GM21390 (cell line): ENCODE measurements around the gene FAM120AOS.
"Not testable (repeated sequence)": the region's sequence is repeated elsewhere in the genome, so short reads cannot be mapped to it uniquely, and the experiment has no call there.

Source experiments
- ATAC-seq: cut with Tn5 transposase; IDR thresholded peaks from one replicate; pipeline ENCODE4 v1.9.1; 2021; ENCODE audit not compliant: unreplicated experiment

The FAM120AOS gene

GRCh38 chr9:93440896-93441580 lies 12.3 kb downstream of the FAM120AOS start:
- no peak for ATAC-seq

DNA sequence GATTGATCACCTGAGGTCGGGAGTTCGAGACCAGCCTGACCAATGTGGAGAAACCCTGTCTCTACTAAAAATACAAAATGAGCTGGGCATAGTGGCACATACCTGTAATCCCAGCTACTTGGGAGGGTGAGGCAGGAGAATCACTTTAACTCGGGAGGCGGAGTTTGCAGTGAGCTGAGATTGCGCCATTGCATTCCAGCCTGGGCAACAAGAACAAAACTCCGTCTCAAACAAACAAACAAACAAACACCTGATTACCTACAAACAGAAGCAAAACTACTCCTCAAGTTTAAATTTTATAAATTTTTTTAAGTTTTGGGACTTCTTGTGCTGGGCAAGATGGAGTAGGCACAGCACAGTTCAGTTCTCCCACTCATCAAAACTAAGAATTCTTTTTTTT lies 14.1 kb downstream of the FAM120AOS start:
- ATAC-seq: not testable (repeated sequence)

DNA sequence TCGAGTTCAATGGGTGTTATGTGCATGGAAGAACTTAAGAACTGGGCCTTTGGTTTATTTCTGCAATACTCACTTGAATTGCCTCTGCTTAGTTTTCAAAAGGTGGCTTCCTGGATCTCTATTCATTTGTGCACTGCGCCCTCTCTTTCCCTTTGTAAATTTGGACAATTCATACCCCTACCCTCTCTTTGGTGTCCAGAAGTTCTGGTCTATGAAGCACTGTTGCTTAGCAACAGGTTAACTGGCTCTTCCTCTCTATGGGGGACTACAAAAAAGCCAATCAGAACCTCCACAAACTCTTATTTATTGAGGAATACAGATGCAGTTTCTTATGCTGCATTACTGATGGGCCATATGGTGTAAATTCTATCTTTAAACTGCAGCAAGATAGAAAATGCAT lies 15.4 kb downstream of the FAM120AOS start:
- ATAC-seq: no peak

GRCh38 chr9:93436655-93437407 lies 16.6 kb downstream of the FAM120AOS start:
- ATAC-seq: no peak

- no peak for ATAC-seq
These were observed 17.2 kb downstream of the FAM120AOS start for GRCh38 chr9:93436218-93436617.

DNA sequence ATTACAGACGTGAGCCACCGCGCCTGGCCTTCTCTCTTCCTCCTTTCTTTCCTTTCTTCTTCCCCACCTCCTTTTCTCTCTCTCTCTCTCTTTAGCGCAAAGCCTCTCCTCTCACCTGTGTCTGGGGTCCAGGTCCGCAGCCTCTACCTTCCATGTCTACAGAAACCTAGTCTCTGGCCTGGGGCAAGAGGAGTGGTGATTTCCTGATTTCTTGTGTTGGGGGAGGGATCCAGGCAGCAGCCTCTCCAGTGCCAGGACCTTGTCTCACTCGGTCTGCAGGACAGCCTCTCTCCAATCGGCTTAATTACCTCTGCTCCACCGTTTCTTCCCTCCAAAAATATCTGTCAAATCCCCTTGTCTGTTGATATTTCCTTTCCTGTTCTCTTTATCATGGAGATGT lies 18.0 kb downstream of the FAM120AOS start:
- no peak for ATAC-seq

DNA sequence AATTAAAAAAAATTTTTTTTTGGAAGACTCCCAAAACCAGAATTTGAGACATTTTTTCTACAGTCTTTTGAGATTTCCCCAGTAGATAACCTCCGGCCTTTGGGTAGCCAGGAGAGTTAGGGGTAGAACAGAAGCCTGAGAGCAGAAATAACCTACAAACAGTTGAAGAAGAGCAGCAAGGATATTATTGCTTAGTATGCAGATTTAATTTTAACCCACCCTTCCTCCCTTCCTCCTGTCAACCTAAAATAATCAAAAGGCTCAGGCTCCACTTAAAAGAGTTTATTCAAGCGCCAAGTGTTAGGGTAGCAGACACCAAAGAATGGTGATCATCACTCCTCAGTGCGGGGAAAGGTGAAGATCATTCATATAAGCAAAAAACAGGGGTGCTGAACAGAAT lies 19.3 kb downstream of the FAM120AOS start:
- ATAC-seq: no peak

DNA sequence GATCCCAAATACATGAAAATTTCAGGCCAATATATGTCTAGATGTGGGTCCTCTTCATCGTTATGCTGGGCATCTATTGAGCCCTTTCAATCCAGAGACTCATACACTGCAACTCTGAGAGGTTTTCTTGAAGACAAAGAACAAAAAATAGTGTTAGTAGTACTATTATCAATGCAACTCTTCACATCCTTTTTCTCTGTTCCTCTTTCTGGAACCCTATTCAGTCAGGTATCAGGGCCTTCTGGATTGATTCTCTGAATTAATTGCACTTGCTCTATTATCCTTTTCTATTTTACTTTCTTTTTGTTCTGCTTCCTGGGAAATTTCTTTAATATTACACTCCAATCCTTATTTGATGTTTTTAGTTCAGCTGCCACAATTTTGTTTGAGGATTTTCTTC lies 20.4 kb downstream of the FAM120AOS start:
- no peak for ATAC-seq

GRCh38 chr9:93431539-93432105 lies 21.8 kb downstream of the FAM120AOS start:
- no peak for ATAC-seq

- no peak for ATAC-seq
These were observed 25.6 kb downstream of the FAM120AOS start for GRCh38 chr9:93427655-93428379.

GRCh38 chr9:93422977-93423616 lies 30.3 kb downstream of the FAM120AOS start:
- ATAC-seq: no peak

GRCh38 chr9:93419023-93419422 lies 34.4 kb downstream of the FAM120AOS start:
- no peak for ATAC-seq

GRCh38 chr9:93417538-93417937 lies 35.8 kb downstream of the FAM120AOS start:
- ATAC-seq: no peak

DNA sequence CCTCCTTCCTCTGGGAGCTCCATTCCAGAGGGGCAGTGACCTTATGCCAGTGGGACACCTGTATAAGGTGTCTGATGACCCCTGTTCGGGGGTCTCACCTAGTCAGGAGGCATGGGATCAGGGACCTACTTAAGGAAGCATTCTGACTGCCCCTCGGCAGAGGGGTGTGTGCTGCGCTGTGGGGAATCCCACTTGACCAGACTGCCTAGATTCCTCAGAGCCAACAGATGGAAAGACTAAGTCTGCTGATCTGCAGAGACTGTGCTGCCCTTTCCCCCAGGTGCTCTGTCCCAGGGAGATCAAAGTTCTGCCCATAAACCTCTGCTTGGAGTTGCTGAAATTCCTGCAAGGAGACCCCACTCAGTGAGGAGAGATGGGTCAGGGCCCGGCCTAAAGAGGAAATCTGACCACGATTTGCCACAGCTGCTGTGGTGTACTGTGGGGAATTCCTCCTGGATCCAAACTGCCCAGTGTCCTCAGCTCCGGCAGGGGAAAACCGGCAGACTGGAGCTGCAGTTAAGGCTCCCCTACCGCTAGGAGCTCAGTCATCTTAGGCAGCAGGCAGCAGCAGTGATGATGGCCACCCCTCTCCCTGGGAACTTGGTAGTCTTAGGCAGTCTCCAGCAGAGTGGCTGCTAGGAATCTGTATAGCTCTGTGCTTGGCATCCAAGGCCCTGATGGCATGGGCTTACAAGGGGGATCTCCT lies 36.7 kb downstream of the FAM120AOS start:
- ATAC-seq: no peak

GRCh38 chr9:93415176-93415690 lies 38.1 kb downstream of the FAM120AOS start:
- no peak for ATAC-seq

DNA sequence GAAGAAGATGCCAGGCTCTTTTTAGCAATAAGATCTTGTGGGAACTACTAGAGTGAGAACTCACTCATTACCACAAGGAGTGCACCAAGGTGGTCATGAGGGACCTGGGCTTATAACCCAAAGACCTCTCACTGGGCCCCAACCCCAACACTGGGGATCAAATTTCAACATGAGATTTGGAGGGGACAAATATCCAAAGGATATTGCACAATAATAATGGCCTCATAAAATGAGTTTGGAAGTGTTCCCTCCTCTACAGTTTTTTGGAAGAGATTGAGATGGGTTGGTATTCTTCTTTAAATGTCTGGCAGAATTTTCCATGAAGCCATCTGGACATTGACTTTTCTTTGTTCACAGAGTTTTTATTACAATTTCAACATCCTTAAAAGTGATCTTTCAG lies 39.9 kb downstream of the FAM120AOS start:
- no peak for ATAC-seq

DNA sequence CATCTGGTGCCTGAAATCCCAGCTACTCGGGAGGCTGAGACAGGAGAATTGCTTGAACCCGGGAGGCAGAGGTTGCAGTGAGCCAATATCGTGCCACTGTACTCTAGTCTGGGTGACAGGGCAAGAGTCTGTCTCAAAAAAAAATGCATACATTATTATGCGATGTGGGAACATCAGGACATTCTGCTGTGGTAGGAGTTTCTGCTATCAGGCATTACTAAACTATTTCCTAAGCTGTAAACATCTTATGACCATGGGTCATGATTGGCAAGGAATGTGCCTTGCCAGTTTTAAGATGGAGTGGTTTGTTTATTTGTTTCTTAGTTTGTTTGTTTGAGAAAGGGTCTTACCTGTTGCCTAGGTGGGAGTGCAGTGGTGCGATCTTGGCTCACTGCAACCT lies 47.0 kb downstream of the FAM120AOS start:
- no peak for ATAC-seq

DNA sequence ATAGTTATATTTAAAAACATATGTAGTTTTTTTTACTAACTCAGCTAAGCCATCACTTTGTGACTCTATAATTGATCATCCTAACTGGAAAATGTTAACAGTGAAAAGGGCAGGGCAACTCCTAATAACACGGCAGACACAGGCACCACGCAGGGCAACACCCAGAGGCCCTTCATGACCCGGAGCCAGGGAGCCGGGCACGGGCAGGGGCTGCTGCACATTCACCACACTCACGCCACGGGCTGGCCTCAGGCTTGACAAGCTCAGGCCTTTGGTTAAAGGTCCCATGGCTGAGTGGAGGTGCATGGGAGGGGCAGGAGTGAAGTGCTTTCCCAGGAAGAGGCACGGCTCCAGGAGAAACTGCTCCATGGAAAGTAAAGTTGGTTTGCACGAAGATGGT lies 54.9 kb downstream of the FAM120AOS start:
- no peak for ATAC-seq

DNA sequence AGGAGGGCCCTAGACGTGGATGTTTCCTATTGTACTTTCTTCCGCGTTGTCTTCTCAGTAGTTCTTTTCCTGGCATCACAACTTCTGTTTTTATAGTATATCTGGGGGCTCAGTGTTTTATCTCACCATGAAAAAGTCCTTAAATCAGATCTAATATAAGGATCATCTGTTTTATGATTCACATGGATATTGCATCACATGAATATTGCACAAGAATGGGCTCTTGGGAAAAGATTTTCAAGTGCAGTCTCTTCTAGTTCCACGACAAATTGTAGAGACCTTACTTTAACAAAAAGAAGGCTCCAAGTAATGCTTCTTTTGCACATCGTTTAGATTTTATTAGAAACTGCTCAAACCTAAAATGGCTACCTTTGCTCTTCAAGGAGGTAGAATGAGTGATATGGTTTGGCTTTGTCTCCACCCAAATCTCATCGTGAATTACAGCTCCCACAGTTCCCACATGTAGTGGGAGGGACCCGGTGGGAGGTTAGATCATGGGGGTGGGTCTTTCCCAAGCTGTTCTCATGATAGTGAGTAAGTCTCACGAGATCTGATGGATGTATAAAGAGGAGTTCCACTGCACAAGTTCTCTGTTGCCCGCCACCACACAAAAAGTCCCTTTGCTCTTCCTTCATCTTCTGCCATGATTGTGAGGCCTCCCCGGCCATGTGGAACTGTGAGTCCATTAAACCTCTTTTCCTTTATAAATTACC lies 55.6 kb downstream of the FAM120AOS start:
- no peak for ATAC-seq
